IPS-NIHi11 (cell line): ENCODE data around the gene TPRA1.
"Not testable (repeated sequence)": the region's sequence is repeated elsewhere in the genome, so short reads cannot be mapped to it uniquely, and the experiment has no call there.

Source experiments
- DNase-seq: peaks from one replicate; pipeline ENCODE4 v3.0.0; 2012; ENCODE audit warnings: mixed read lengths, low spot score

TPRA1 gene

GRCh38 chr3:127616836-127617605 is 26.5 kb upstream of the TPRA1 start:
- DNase-seq: no peak

GRCh38 chr3:127615631-127616305 is 25.2 kb upstream of the TPRA1 start:
- no peak for DNase-seq

GRCh38 chr3:127614928-127615589 is 24.5 kb upstream of the TPRA1 start:
- DNase-seq: peak; percentile 19

- no peak for DNase-seq
Observed at GRCh38 chr3:127613406-127613805, 22.9 kb upstream of the TPRA1 start.

- DNase-seq: no peak
Observed at GRCh38 chr3:127612966-127613365, 22.4 kb upstream of the TPRA1 start.

- no peak for DNase-seq
Observed at GRCh38 chr3:127611251-127611650, 20.7 kb upstream of the TPRA1 start.

GRCh38 chr3:127610105-127610504 is 19.6 kb upstream of the TPRA1 start:
- no peak for DNase-seq

- DNase-seq: no peak
Observed at GRCh38 chr3:127608362-127608718, 17.8 kb upstream of the TPRA1 start.

GRCh38 chr3:127607675-127608361 is 17.3 kb upstream of the TPRA1 start:
- no peak for DNase-seq

GRCh38 chr3:127606981-127607595 is 16.6 kb upstream of the TPRA1 start:
- DNase-seq: no peak

GRCh38 chr3:127606086-127606805 is 15.7 kb upstream of the TPRA1 start:
- no peak for DNase-seq

- not testable (repeated sequence) for DNase-seq
Observed at GRCh38 chr3:127605547-127605946, 15.0 kb upstream of the TPRA1 start.

GRCh38 chr3:127604546-127605165 is 14.1 kb upstream of the TPRA1 start:
- no peak for DNase-seq

GRCh38 chr3:127604035-127604434 is 13.5 kb upstream of the TPRA1 start:
- DNase-seq: no peak

- no peak for DNase-seq
Observed at GRCh38 chr3:127600749-127601456, 10.4 kb upstream of the TPRA1 start.

- no peak for DNase-seq
Observed at GRCh38 chr3:127598841-127599570, 8.5 kb upstream of the TPRA1 start.

GRCh38 chr3:127597020-127597771 is 6.7 kb upstream of the TPRA1 start:
- no peak for DNase-seq

- DNase-seq: no peak
Observed at GRCh38 chr3:127595303-127595702, 4.8 kb upstream of the TPRA1 start.

GRCh38 chr3:127593178-127593577 is 2.6 kb upstream of the TPRA1 start:
- DNase-seq: no peak
